HepG2 (cell line): ENCODE measurements around the gene PTPN22. TPM values are rescaled to one million over a fixed set of nuclear protein-coding genes. Genes with fewer than 3 reads are reported as not detected.

Experiments
- ATAC-seq: fragments of 200-7000 bp; cut with Tn5 transposase; 3 replicates; pipeline ENCODE4 v1.9.1; 2020; ENCODE audit warnings: mild to moderate bottlenecking, moderate library complexity
- BruUV-seq: library from RNA; stranded (reverse); fragments of 400-500 nt; replicated peaks from 2 replicates; lab custom pipeline; 2021; lab: Mats Ljungman, UMichigan
- CTCF ChIA-PET: fragments of 300-600 bp; formaldehyde crosslinking; extraction: SDS; loops from one replicate; lab custom pipeline; 2021; ENCODE audit warnings: low total read pairs, inconsistent platforms, low intra/inter-chr PET ratio; lab: Yijun Ruan, JAX
- POLR2A ChIA-PET: fragments of 350-600 bp; sonication (Branson Sonifier 250); formaldehyde crosslinking; loops from one replicate; lab custom pipeline; 2020; ENCODE audit warnings: antibody characterized with exemption, inconsistent platforms; lab: Yijun Ruan, JAX
- DNase-seq: peaks from one replicate; pipeline ENCODE4 v3.0.0-alpha.2; 2015; ENCODE audit warnings: low spot score
- FAIRE-seq: peaks from 3 replicates; lab custom pipeline; 2011; peaks lifted over from hg19 to GRCh38; lab: Jason Lieb, UNC
- H2AFZ ChIP-seq: one replicate; pipeline ENCODE4 v1.6.1; 2011; ENCODE audit warnings: low read length, inconsistent platforms
- H3K27ac ChIP-seq: fragments of 300-600 bp; 3 replicates; pipeline ENCODE4 v1.8.0; 2011; ENCODE audit warnings: mixed run types, mild to moderate bottlenecking, mixed read lengths, low read length, inconsistent platforms; ENCODE audit not compliant: insufficient read depth; ENCODE audit errors: extremely low read length
- H3K27me3 ChIP-seq, 2 experiments: fragments of 200-600 bp in 1 of 2; 2 replicates in 1 of 2; 3 replicates in 1 of 2; pipeline versions ENCODE4 v1.6.0 to v1.8.0; 2011; ENCODE audit warnings: low read length in 2 of 2, mild to moderate bottlenecking in 2 of 2, moderate library complexity in 2 of 2, inconsistent platforms in 1 of 2; ENCODE audit not compliant: insufficient read depth in 2 of 2, control insufficient read depth in 1 of 2
- H3K36me3 ChIP-seq, 2 experiments: fragments of 200-600 bp in 1 of 2; replicated peaks in 1 of 2; 2 replicates in 1 of 2; 3 replicates in 1 of 2; pipeline versions ENCODE4 v1.5.1 to v1.8.0; 2011; ENCODE audit warnings: low read length in 2 of 2, inconsistent platforms in 1 of 2; ENCODE audit not compliant: insufficient read depth in 2 of 2, control insufficient read depth in 1 of 2
- H3K4me1 ChIP-seq: 2 replicates; pipeline ENCODE4 v1.5.1; 2012; ENCODE audit warnings: low read length, inconsistent platforms; ENCODE audit not compliant: insufficient read depth
- H3K4me2 ChIP-seq: 2 replicates; pipeline ENCODE4 v1.6.0; 2011; ENCODE audit warnings: low read depth, low read length, inconsistent platforms
- H3K4me3 ChIP-seq, 3 experiments: fragments of 200-600 bp in 1 of 3; sonication (generic), shearing (Covaris generic) in 1 of 3; replicated peaks in 1 of 3; 2 replicates each; pipeline ENCODE4 v1.5.1; 2011 to 2016; ENCODE audit warnings: low read length in 3 of 3, inconsistent platforms in 2 of 3, low read depth in 2 of 3, mild to moderate bottlenecking in 2 of 3, control low read depth in 1 of 3, mixed read lengths in 1 of 3; ENCODE audit not compliant: insufficient read depth in 1 of 3
- H3K79me2 ChIP-seq: one replicate; pipeline ENCODE4 v1.6.1; 2011; ENCODE audit warnings: low read length, inconsistent platforms; ENCODE audit not compliant: insufficient read depth
- H3K9ac ChIP-seq: 2 replicates; pipeline ENCODE4 v1.6.0; 2011; ENCODE audit warnings: mild to moderate bottlenecking, low read depth, low read length, inconsistent platforms; ENCODE audit not compliant: insufficient read depth
- H3K9me3 ChIP-seq: 2 replicates; pipeline ENCODE4 v1.5.1; 2012; ENCODE audit warnings: mild to moderate bottlenecking, low read length
- H4K20me1 ChIP-seq: 2 replicates; pipeline ENCODE4 v1.6.0; 2011; ENCODE audit warnings: inconsistent platforms, mild to moderate bottlenecking, low read length, moderate library complexity; ENCODE audit not compliant: insufficient read depth
- ETV5 ChIP-seq: IDR thresholded peaks from 2 replicates; pipeline ENCODE4 v1.6.1; 2018; ENCODE audit warnings: missing biosample characterization, missing genetic modification reagents, inconsistent platforms, borderline replicate concordance
- KLF13 ChIP-seq: sonication (generic); formaldehyde crosslinking; IDR thresholded peaks from 2 replicates; pipeline ENCODE4 v1.4.0; 2020; ENCODE audit warnings: mild to moderate bottlenecking, missing genetic modification reagents
- MZF1 ChIP-seq: sonication (generic); formaldehyde crosslinking; IDR thresholded peaks from 2 replicates; pipeline ENCODE4 v1.8.1; 2023; ENCODE audit warnings: mild to moderate bottlenecking, missing genetic modification reagents, borderline replicate concordance
- NR2F6 ChIP-seq, 2 experiments: IDR thresholded peaks; 2 replicates each; pipeline ENCODE4 v1.6.1; 2016; ENCODE audit warnings: antibody characterized with exemption in 1 of 2, mild to moderate bottlenecking in 1 of 2
- NRL ChIP-seq: sonication (generic); formaldehyde crosslinking; IDR thresholded peaks from 2 replicates; pipeline ENCODE4 v1.5.0; 2020; ENCODE audit warnings: missing genetic modification reagents, mild to moderate bottlenecking, moderate library complexity, borderline replicate concordance
- RFX3 ChIP-seq: IDR thresholded peaks from 2 replicates; pipeline ENCODE4 v1.6.1; 2016; ENCODE audit warnings: missing biosample characterization, missing genetic modification reagents
- SOX5 ChIP-seq: IDR thresholded peaks from 2 replicates; pipeline ENCODE4 v1.6.1; 2016; ENCODE audit warnings: borderline replicate concordance
- ZNF562 ChIP-seq: sonication (generic); formaldehyde crosslinking; IDR thresholded peaks from 2 replicates; pipeline ENCODE4 v1.8.0; 2022; ENCODE audit warnings: missing genetic modification reagents, borderline replicate concordance
- ZNF644 ChIP-seq: IDR thresholded peaks from 2 replicates; pipeline ENCODE4 v1.6.1; 2016; ENCODE audit warnings: low read depth
- ZNF792 ChIP-seq: IDR thresholded peaks from 2 replicates; pipeline ENCODE4 v1.6.1; 2016
- in situ Hi-C: cut with HindIII; loops from 2 replicates; pipeline ENCODE4 v1.10.0; 2017; ENCODE audit warnings: low pct_unique_long_range_greater_than_20kb; ENCODE audit not compliant: extremely low pct_ligation_motif_present
- intact Hi-C: fragments of 100-400 bp; cut with micrococcal nuclease; formaldehyde crosslinking; loops from one replicate; pipeline ENCODE4 v1.10.0; 2022; ENCODE audit not compliant: unreplicated experiment
- polyA plus RNA-seq, 8 experiments: library from polyadenylated mRNA; depleted of rRNA in 3 of 8; stranded (reverse) in 7 of 8; unstranded in 1 of 8; fragments of >200 nt; fragmentation: Illumina TruSeq in 4 of 8; extraction: Trizol in 4 of 8; gene quantifications; 2 replicates each; pipeline versions ENCODE4 v1.2.1 to v1.2.3, GENCODE V29; 2011 to 2016; ENCODE audit warnings: low read depth in 4 of 8, missing spikeins in 1 of 8, mixed read lengths in 1 of 8; ENCODE audit not compliant: insufficient read depth in 1 of 8
- total RNA-seq, 5 experiments: library from RNA; depleted of rRNA; stranded (reverse); fragments of >200 nt; fragmentation: Illumina TruSeq; extraction: Trizol; gene quantifications; 2 replicates each; pipeline ENCODE4 v1.2.3, GENCODE V29; 2016; ENCODE audit warnings: low read depth in 1 of 5
- TF ChIP-seq, protein P1 (sequence below): sonication (generic); formaldehyde crosslinking; IDR thresholded peaks from 2 replicates; pipeline ENCODE4 v1.4.0; 2020; ENCODE audit warnings: missing genetic modification reagents

The PTPN22 gene
- total and polyA plus RNA-seq, 2 of the 13 experiments (the other 11 are each of a cell fraction or from before 2014, with no cell fraction given): not detected

DNA sequence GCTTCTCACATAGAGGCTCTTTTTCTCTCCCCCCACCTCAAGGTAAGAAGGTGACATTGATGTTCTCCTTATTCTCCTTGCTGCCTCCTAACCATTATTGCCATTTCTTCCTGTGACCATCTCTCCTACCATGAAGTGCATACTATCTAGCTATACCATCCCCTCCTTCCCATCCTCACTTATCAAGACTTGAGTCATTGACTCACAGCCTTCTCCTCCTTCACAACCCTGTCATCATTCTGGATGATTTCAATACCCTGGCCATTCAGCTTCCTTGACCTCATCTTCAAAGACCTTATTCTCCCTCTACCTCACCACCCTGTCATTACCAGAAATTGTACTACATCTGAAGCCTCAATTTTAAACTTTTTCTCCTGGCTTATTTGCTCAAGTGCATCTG lies 46.7 kb upstream of the PTPN22 start:
- intact Hi-C loops: no loop called here
- no peak for FAIRE-seq
- Histone ChIP-seq H4K20me1 (no peaks in the 10 kb centered on the region), H3K27me3 (peaks cover 0 to 2% of the 10 kb centered on the region in 2 experiments; a peak in 1 of 5 replicates), H3K4me3 (no peak overlapping the region), H3K9me3 (no peaks in the 10 kb centered on the region), H2AFZ (no peak overlapping the region), H3K9ac (no peak overlapping the region), H3K4me2 (no peak overlapping the region), H3K27ac (no peak overlapping the region), H3K36me3 (no peaks in the 10 kb centered on the region), H3K79me2 (no peaks in the 10 kb centered on the region), H3K4me1 (no peaks in the 10 kb centered on the region)
- in situ Hi-C loops: no loop called here
- TF ChIP-seq, protein P1, sequence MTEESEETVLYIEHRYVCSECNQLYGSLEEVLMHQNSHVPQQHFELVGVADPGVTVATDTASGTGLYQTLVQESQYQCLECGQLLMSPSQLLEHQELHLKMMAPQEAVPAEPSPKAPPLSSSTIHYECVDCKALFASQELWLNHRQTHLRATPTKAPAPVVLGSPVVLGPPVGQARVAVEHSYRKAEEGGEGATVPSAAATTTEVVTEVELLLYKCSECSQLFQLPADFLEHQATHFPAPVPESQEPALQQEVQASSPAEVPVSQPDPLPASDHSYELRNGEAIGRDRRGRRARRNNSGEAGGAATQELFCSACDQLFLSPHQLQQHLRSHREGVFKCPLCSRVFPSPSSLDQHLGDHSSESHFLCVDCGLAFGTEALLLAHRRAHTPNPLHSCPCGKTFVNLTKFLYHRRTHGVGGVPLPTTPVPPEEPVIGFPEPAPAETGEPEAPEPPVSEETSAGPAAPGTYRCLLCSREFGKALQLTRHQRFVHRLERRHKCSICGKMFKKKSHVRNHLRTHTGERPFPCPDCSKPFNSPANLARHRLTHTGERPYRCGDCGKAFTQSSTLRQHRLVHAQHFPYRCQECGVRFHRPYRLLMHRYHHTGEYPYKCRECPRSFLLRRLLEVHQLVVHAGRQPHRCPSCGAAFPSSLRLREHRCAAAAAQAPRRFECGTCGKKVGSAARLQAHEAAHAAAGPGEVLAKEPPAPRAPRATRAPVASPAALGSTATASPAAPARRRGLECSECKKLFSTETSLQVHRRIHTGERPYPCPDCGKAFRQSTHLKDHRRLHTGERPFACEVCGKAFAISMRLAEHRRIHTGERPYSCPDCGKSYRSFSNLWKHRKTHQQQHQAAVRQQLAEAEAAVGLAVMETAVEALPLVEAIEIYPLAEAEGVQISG (CRISPR knock-in tag): no peak
- no peak for TF ChIP-seq ZNF644 (CRISPR knock-in tag)
- no peak for TF ChIP-seq RFX3 (CRISPR knock-in tag)
- TF ChIP-seq ZNF562: no peak
- TF ChIP-seq MZF1 (CRISPR knock-in tag): no peak
- no peak for TF ChIP-seq ETV5 (CRISPR knock-in tag)
- no peak for TF ChIP-seq KLF13 (CRISPR knock-in tag)
- no peak for TF ChIP-seq NR2F6 (IDR thresholded peaks at IDR 0.05)
- no peak for TF ChIP-seq NR2F6 (CRISPR knock-in tag; IDR thresholded peaks at IDR 0.05)
- no peak for TF ChIP-seq ZNF792 (CRISPR knock-in tag)
- no peak for TF ChIP-seq SOX5
- TF ChIP-seq NRL (CRISPR knock-in tag): no peak
- BruUV-seq: no TSS peak
- no peak for DNase-seq
- no peak for ATAC-seq
- CTCF ChIA-PET: no interaction called here
- POLR2A ChIA-PET: no interaction called here
